Gastrocnemius medialis (tissue), 4 donors: ENCODE data around the gene NDUFA11. TPM values are rescaled to one million over a fixed set of nuclear protein-coding genes. Genes with fewer than 3 reads are reported as not detected.
"Not testable (repeated sequence)": the region's sequence is repeated elsewhere in the genome, so short reads cannot be mapped to it uniquely, and the experiment has no call there.

Experiments
- ATAC-seq, 2 donors: fragments of 150-250 bp; one replicate each; pipeline ENCODE4 v1.9.1; 2016
- DNase-seq, 2 donors: peaks; one replicate each; pipeline ENCODE4 v3.0.0-alpha.2; 2019
- H3K27ac ChIP-seq, 4 donors: fragments of 200-600 bp; sonication (generic); 1 replicate in 1 of 4; 2 replicates in 3 of 4; pipeline ENCODE4 v1.5.1; 2016 to 2018; ENCODE audit warnings: mild to moderate bottlenecking in 2 of 4, moderate library complexity in 1 of 4
- H3K27me3 ChIP-seq, 3 donors: fragments of 200-600 bp; sonication (generic) in 2 of 3; 1 replicate in 1 of 3; 2 replicates in 2 of 3; pipeline versions ENCODE4 v1.5.1 to v1.6.0; 2016 to 2019; ENCODE audit warnings: mild to moderate bottlenecking in 1 of 3, moderate library complexity in 1 of 3
- H3K36me3 ChIP-seq, 2 donors: fragments of 200-600 bp; sonication (generic) in 1 of 2; one replicate each; pipeline ENCODE4 v1.5.1; 2017 to 2018
- H3K4me1 ChIP-seq, 2 donors: fragments of 200-600 bp; sonication (generic) in 1 of 2; one replicate each; pipeline ENCODE4 v1.5.1; 2016 to 2017; ENCODE audit warnings: mild to moderate bottlenecking in 2 of 2
- H3K4me3 ChIP-seq, 4 donors: fragments of 200-600 bp; sonication (generic) in 3 of 4; 1 replicate in 1 of 4; 2 replicates in 3 of 4; pipeline ENCODE4 v1.5.1; 2016 to 2019; ENCODE audit warnings: mild to moderate bottlenecking in 2 of 4
- H3K9me3 ChIP-seq, 3 donors: fragments of 200-600 bp; sonication (generic) in 2 of 3; 1 replicate in 1 of 3; 2 replicates in 2 of 3; pipeline ENCODE4 v1.5.1; 2016 to 2019
- POLR2A ChIP-seq, 2 donors: fragments of 450-650 bp; IDR thresholded peaks; one replicate each; pipeline ENCODE4 v1.6.1; 2017; ENCODE audit warnings: antibody characterized with exemption in 2 of 2, mild to moderate bottlenecking in 2 of 2, moderate library complexity in 2 of 2
- in situ Hi-C, 4 donors: fragments of 200-750 bp; cut with MboI; loops; one replicate each; pipeline versions ENCODE4 v1.15.0 to v1.8.0; 2017; ENCODE audit warnings: low sequenced_read_pairs in 4 of 4
- intact Hi-C: fragments of 100-400 bp; cut with DNase I; formaldehyde crosslinking; loops from one replicate; pipeline ENCODE4 v1.15.1; 2023; ENCODE audit warnings: low total_unique reads
- total RNA-seq, 4 donors: library from RNA; depleted of rRNA; stranded (reverse); fragments of >200 nt; gene quantifications; one replicate each; pipeline versions ENCODE4 v1.1.0 to v1.2.3, GENCODE V29; 2016
- TF ChIP-seq, protein P1 (sequence below), 5 experiments: fragments of 450-650 bp in 3 of 5; fragments of 200-600 bp in 2 of 5; sonication (generic) in 2 of 5; IDR thresholded peaks in 4 of 5; conservative IDR thresholded peaks in 1 of 5; 1 replicate in 4 of 5; 2 replicates in 1 of 5; pipeline ENCODE4 v1.5.1; 2016 to 2019; ENCODE audit warnings: antibody characterized with exemption in 5 of 5, mild to moderate bottlenecking in 3 of 5, moderate library complexity in 3 of 5

NDUFA11 gene
- total RNA-seq, 4 donors from 2014 or later, result 190 to 349 (median 221) TPM

DNA sequence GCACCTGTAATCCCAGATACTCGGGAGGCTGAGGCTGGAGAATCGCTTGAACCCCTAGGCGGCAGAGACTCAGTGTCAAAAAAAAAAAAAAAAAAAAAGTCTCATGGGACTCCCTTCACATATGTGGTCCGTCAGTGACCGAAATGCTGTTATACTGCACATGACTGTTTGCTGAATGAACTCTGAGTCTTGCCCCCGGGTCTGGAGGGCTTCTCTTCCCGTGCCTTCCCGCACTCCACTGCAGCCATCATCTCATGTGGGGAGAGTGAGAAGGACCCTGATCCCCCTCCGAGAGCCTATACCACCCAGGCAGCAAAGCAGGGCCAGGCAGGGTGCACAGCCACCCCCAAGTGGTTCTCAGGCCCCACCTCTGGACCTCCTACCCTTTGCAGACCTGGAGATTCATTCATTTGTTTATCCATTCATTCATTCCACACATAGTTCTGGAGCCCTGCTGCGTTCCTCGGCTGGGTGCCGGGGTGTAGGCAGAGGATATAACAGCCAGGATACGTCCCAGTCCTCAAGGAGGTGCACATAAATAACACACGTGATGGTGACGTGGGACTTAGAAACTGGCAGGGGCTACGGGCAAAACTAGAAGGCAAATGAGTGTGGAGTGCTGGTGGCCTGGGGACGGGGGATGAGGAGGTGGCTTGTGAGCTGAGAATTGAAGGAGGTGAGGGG is 14.2 kb downstream of the NDUFA11 start:
- peaks cover 35 to 56% (median 41%) of the 10 kb centered on the region in 3 donors for H3K27me3 ChIP-seq
- no peak overlapping the region for H3K27ac ChIP-seq
- H3K4me3 ChIP-seq, result no peak overlapping the region
- H3K9me3 ChIP-seq, result no peaks in the 10 kb centered on the region
- ATAC-seq (no peak), DNase-seq (no peak)
- H3K4me1 ChIP-seq, result peaks cover 0 to 11% of the 10 kb centered on the region in 2 donors
- in situ Hi-C loops (no loop called here), intact Hi-C loops (no loop called here)
- TF ChIP-seq, protein P1, sequence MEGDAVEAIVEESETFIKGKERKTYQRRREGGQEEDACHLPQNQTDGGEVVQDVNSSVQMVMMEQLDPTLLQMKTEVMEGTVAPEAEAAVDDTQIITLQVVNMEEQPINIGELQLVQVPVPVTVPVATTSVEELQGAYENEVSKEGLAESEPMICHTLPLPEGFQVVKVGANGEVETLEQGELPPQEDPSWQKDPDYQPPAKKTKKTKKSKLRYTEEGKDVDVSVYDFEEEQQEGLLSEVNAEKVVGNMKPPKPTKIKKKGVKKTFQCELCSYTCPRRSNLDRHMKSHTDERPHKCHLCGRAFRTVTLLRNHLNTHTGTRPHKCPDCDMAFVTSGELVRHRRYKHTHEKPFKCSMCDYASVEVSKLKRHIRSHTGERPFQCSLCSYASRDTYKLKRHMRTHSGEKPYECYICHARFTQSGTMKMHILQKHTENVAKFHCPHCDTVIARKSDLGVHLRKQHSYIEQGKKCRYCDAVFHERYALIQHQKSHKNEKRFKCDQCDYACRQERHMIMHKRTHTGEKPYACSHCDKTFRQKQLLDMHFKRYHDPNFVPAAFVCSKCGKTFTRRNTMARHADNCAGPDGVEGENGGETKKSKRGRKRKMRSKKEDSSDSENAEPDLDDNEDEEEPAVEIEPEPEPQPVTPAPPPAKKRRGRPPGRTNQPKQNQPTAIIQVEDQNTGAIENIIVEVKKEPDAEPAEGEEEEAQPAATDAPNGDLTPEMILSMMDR (IDR thresholded peaks at IDR 0.05 in 4 of 5, conservative IDR thresholded peaks at IDR 0.05 in 1 of 5), result no peak
- no peak for TF ChIP-seq POLR2A (IDR thresholded peaks at IDR 0.05)
- H3K36me3 ChIP-seq, result no peaks in the 10 kb centered on the region

DNA sequence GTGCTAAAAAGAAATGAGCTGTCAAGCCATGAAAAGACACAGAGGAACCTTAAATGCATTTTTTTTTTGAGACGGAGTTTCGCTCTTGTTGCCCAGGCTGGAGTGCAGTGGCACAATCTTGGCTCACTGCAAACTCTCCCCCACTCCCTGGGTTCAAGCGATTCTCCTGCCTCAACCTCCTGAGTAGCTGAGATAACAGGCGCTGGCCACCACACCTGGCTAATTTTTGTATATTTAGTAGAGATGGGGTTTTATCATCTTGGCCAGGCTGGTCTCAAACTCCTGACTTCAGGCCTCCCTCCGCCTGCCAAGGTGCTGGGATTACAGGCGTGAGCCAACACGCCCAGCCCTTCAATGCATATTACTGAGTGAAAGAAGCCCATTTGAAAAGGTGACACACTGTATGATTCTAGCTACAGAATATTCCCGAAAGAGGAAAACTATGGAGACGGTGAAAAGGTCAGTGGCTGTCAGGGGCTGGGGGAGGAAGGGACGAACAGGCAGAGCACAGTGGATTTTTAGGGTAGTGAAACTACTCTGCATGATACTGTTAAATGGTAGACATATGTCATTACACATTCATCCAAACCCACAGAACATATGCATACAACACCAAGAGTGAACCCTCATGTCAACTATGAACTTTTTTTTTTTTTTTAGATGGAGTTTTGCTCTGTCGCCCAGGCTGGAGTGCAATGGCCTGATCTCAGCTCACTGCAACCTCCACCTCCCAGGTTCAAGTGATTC is 19.4 kb downstream of the NDUFA11 start:
- H3K36me3 ChIP-seq, H3K4me3 ChIP-seq, H3K9me3 ChIP-seq, DNase-seq, intact Hi-C loops, in situ Hi-C loops, ATAC-seq, H3K27ac ChIP-seq, H3K4me1 ChIP-seq: not testable (repeated sequence)
- peaks cover 12 to 32% (median 18%) of the 10 kb centered on the region in 3 donors for H3K27me3 ChIP-seq

DNA sequence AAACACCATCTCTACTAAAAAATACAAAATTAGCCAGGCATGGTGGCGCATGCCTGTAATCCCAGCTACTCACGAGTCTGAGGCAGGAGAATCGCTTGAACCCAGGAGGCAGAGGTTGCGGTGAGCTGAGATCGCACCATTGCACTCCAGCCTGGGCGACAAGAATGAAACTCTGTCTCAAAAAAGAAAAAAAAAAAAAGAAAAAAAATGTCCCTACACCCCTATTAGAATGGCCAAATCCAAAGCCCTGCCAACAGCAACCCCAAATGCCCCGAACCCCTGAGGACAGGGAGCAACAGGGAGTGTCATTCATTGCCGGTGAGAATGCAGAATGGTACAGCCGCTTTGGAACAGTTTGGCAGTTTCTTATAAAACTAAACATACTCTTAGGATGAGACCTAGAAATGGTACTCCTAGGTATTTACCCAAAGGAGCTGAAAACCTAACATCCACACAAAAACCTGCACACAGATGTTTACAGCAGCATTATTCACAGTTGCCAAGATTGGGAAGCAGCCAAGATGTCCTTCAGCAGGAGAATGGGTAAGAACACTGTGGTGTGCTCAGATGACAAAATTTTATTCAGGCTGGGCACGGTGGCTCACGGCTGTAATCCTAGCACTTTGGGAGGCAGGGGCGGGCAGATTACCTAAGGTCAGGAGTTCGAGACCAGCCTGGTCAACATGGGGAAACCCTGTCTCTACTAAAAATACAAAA is 20.3 kb downstream of the NDUFA11 start:
- H3K9me3 ChIP-seq, intact Hi-C loops, H3K27ac ChIP-seq, H3K4me1 ChIP-seq, ATAC-seq, H3K36me3 ChIP-seq, DNase-seq, H3K4me3 ChIP-seq, in situ Hi-C loops: not testable (repeated sequence)
- peaks cover 18 to 24% (median 18%) of the 10 kb centered on the region in 3 donors for H3K27me3 ChIP-seq

DNA sequence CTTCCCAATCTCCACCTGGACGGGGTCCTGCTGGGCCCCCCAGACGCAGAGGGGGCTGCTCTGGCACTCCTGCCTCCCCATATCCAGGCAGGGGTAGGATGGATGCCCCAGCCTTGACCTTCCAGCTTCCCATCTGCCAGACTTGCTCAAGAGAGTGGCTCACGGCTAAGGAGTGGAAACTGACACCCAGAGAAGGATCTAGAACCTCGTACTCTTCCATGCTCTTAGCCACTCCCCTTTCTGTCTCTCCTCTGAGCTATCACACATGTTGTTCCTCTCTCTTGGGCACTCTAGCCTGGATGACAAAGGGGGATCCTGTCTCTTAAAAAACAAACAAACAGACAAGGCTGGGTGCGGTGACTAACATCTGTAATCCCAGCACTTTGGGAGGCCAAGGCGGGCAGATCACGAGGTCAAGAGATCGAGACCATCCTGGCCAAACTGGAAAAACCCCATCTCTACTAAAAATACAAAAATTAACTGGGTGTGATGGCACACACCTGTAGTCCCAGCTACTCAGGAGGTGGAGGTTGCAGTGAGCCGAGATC is 21.1 kb downstream of the NDUFA11 start:
- Histone ChIP-seq H3K27ac (no peak overlapping the region), H3K36me3 (no peaks in the 10 kb centered on the region), H3K4me3 (no peak overlapping the region), H3K9me3 (no peaks in the 10 kb centered on the region), H3K4me1 (peaks cover 8 to 9% of the 10 kb centered on the region in 2 donors), H3K27me3 (peaks cover 15 to 24% (median 19%) of the 10 kb centered on the region in 3 donors)
- ATAC-seq, result no peak
- DNase-seq, result no peak
- no peak for TF ChIP-seq POLR2A (IDR thresholded peaks at IDR 0.05)
- TF ChIP-seq, protein P1 (IDR thresholded peaks at IDR 0.05 in 4 of 5, conservative IDR thresholded peaks at IDR 0.05 in 1 of 5), result no peak
- intact Hi-C loops (no loop called here), in situ Hi-C loops (no loop called here)

DNA sequence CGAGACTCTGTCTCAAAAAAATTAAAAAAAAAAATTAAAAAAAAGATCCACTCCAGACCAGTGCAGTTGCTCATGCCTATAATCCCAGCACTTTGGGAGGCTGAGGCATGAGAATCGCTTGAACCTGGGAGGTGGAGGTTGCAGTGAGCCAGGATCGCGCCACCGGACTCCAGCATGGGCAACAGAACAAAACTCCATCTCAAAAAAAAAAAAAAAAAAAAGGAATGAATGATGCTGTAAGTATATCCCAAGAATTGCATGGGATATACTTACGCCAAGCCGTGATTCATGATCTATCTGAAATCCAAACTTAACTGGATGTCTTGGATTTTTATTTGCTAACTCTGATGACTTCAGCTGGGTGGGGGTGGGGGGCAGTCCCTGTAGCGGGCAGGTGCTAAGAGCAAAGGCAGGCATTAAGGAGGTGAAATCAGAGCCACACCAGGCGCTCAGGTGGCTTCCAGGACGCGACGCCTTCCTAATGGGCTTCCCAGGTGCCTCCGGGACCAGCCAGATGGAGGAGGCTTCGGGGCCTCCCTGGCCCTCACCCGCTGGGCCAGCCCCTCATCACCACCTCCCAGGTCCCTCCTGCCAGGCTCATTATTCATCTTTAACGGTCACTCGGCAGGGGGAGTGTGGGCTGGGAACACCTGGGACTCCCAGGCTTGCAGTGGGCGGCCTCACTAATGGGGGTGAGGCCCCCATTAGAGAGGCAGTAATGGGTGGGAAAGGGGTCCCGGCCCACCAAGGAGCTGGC is 21.9 kb downstream of the NDUFA11 start:
- TF ChIP-seq, protein P1 (IDR thresholded peaks at IDR 0.05 in 4 of 5, conservative IDR thresholded peaks at IDR 0.05 in 1 of 5), result no peak
- TF ChIP-seq POLR2A (IDR thresholded peaks at IDR 0.05), result no peak
- peaks cover 8 to 23% (median 11%) of the 10 kb centered on the region in 3 donors for H3K27me3 ChIP-seq
- intact Hi-C loops, result no loop called here
- peaks cover 8 to 9% of the 10 kb centered on the region in 2 donors for H3K4me1 ChIP-seq
- no peak overlapping the region for H3K4me3 ChIP-seq
- H3K27ac ChIP-seq, result no peak overlapping the region
- DNase-seq (no peak), ATAC-seq (no peak)
- H3K36me3 ChIP-seq, result no peaks in the 10 kb centered on the region
- in situ Hi-C loops, result no loop called here
- no peaks in the 10 kb centered on the region for H3K9me3 ChIP-seq
